Hepatocyte (in vitro differentiated cells): ENCODE measurements around the gene MAGI1. TPM values are rescaled to one million over a fixed set of nuclear protein-coding genes. Genes with fewer than 3 reads are reported as not detected.

Source experiments
- DNase-seq: peaks from one replicate; pipeline ENCODE4 v3.0.0-alpha.2; 2016; ENCODE audit warnings: low spot score
- H2AFZ ChIP-seq: fragments of 200-600 bp; sonication (generic); 2 replicates; pipeline ENCODE4 v1.6.0; 2016; ENCODE audit warnings: antibody characterized with exemption, mild to moderate bottlenecking
- H3K27ac ChIP-seq: fragments of 200-600 bp; sonication (generic); 2 replicates; pipeline ENCODE4 v1.5.1; 2016; ENCODE audit warnings: mild to moderate bottlenecking
- H3K27me3 ChIP-seq: fragments of 200-600 bp; sonication (generic); 2 replicates; pipeline ENCODE4 v1.6.1; 2016
- H3K36me3 ChIP-seq: fragments of 200-600 bp; sonication (generic); replicated peaks from 2 replicates; pipeline ENCODE4 v1.5.1; 2016; ENCODE audit warnings: low read depth; ENCODE audit not compliant: insufficient read depth
- H3K4me1 ChIP-seq: fragments of 200-600 bp; sonication (generic); 2 replicates; pipeline ENCODE4 v1.5.1; 2016; ENCODE audit warnings: mild to moderate bottlenecking, moderate library complexity; ENCODE audit not compliant: insufficient read depth
- H3K4me2 ChIP-seq: fragments of 200-600 bp; sonication (generic); 2 replicates; pipeline ENCODE4 v1.6.0; 2016
- H3K4me3 ChIP-seq: fragments of 200-600 bp; sonication (generic); 2 replicates; pipeline ENCODE4 v1.5.1; 2016; ENCODE audit warnings: mild to moderate bottlenecking
- H3K79me2 ChIP-seq: fragments of 200-600 bp; sonication (generic); 2 replicates; pipeline ENCODE4 v1.6.0; 2017; ENCODE audit warnings: mild to moderate bottlenecking
- H3K9me2 ChIP-seq: fragments of 200-600 bp; sonication (generic); replicated peaks from 2 replicates; pipeline ENCODE4 v1.6.0; 2017; ENCODE audit warnings: mild to moderate bottlenecking; ENCODE audit not compliant: insufficient read depth
- H3K9me3 ChIP-seq: fragments of 200-600 bp; sonication (generic); 2 replicates; pipeline ENCODE4 v1.5.1; 2016; ENCODE audit warnings: low read depth, mild to moderate bottlenecking
- H4K20me1 ChIP-seq: fragments of 200-600 bp; sonication (generic); 2 replicates; pipeline ENCODE4 v1.6.0; 2016; ENCODE audit warnings: mild to moderate bottlenecking; ENCODE audit not compliant: insufficient read depth, poor library complexity, severe bottlenecking
- EZH2 ChIP-seq: fragments of 200-600 bp; sonication (generic); IDR thresholded peaks from 2 replicates; pipeline ENCODE4 v1.6.1; 2016; ENCODE audit warnings: antibody characterized with exemption, mild to moderate bottlenecking, borderline replicate concordance
- EZH2phosphoT487 ChIP-seq: fragments of 200-600 bp; sonication (generic); IDR thresholded peaks from one replicate; pipeline ENCODE4 v1.6.1; 2018; ENCODE audit warnings: antibody characterized with exemption, mild to moderate bottlenecking, low read depth, moderate library complexity; ENCODE audit not compliant: unreplicated experiment, severe bottlenecking
- WGBS: methylation state at CpG from one replicate; pipeline ENCODE4 v1.1.6; 2016; ENCODE audit warnings: low lambda C conversion rate; ENCODE audit errors: missing lambda C conversion rate; 5-methylcytosine and 5-hydroxymethylcytosine counted together
- polyA plus RNA-seq: library from polyadenylated mRNA; unstranded; fragments of >200 nt; fragmentation: Nextera tagmentation; extraction: Ambion mirVana; gene quantifications from 2 replicates; pipeline ENCODE4 v1.2.1, GENCODE V29; 2016
- total RNA-seq: library from RNA; depleted of rRNA; stranded (reverse); fragments of >200 nt; gene quantifications from 2 replicates; pipeline ENCODE4 v1.2.3, GENCODE V29; 2014
- TF ChIP-seq, protein P1 (sequence below): fragments of 200-600 bp; sonication (generic); IDR thresholded peaks from 2 replicates; pipeline ENCODE4 v1.5.1; 2016; ENCODE audit warnings: antibody characterized with exemption, mild to moderate bottlenecking; ENCODE audit not compliant: poor library complexity

MAGI1 gene
- total and polyA plus RNA-seq, 2 experiments from 2014 or later: 26.2 to 43.5 TPM

- Histone ChIP-seq H3K4me2 (peak overlapping the region; percentile 59), H3K36me3 (no peaks in the 10 kb centered on the region), H3K9me3 (no peaks in the 10 kb centered on the region), H4K20me1 (no peaks in the 10 kb centered on the region), H3K4me1 (no peaks in the 10 kb centered on the region), H3K79me2 (no peaks in the 10 kb centered on the region), H2AFZ (no peak overlapping the region), H3K27me3 (no peaks in the 10 kb centered on the region), H3K9me2 (no peaks in the 10 kb centered on the region), H3K4me3 (no peak overlapping the region), H3K27ac (no peak overlapping the region)
- DNase-seq: no peak
- TF ChIP-seq, protein P1, sequence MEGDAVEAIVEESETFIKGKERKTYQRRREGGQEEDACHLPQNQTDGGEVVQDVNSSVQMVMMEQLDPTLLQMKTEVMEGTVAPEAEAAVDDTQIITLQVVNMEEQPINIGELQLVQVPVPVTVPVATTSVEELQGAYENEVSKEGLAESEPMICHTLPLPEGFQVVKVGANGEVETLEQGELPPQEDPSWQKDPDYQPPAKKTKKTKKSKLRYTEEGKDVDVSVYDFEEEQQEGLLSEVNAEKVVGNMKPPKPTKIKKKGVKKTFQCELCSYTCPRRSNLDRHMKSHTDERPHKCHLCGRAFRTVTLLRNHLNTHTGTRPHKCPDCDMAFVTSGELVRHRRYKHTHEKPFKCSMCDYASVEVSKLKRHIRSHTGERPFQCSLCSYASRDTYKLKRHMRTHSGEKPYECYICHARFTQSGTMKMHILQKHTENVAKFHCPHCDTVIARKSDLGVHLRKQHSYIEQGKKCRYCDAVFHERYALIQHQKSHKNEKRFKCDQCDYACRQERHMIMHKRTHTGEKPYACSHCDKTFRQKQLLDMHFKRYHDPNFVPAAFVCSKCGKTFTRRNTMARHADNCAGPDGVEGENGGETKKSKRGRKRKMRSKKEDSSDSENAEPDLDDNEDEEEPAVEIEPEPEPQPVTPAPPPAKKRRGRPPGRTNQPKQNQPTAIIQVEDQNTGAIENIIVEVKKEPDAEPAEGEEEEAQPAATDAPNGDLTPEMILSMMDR: no peak
- TF ChIP-seq EZH2phosphoT487 (no peak), EZH2 (no peak)
- WGBS: 33% methylated on average over 4 of the region's 4 CpGs
These were observed 28.4 kb upstream of the MAGI1 start for GRCh38 chr3:66066963-66067617.

GRCh38 chr3:66055289-66055688, 16.6 kb upstream of the MAGI1 start:
- Histone ChIP-seq H3K36me3 (no peaks in the 10 kb centered on the region), H3K4me2 (no peak overlapping the region), H3K9me3 (no peaks in the 10 kb centered on the region), H3K9me2 (no peaks in the 10 kb centered on the region), H2AFZ (no peak overlapping the region), H3K27ac (no peak overlapping the region), H3K27me3 (no peaks in the 10 kb centered on the region), H3K79me2 (no peaks in the 10 kb centered on the region), H3K4me3 (no peak overlapping the region), H3K4me1 (no peaks in the 10 kb centered on the region), H4K20me1 (no peaks in the 10 kb centered on the region)
- TF ChIP-seq, protein P1: no peak
- TF ChIP-seq EZH2phosphoT487 (no peak), EZH2 (no peak)
- whole genome bisulfite sequencing: 64% methylated on average over 2 of the region's 2 CpGs
- DNase-seq: no peak

- H3K79me2 ChIP-seq: no peaks in the 10 kb centered on the region
- H3K9me2 ChIP-seq: no peaks in the 10 kb centered on the region
- H3K27me3 ChIP-seq: no peaks in the 10 kb centered on the region
- no peak overlapping the region for H2AFZ ChIP-seq
- H3K36me3 ChIP-seq: no peaks in the 10 kb centered on the region
- no peaks in the 10 kb centered on the region for H3K4me1 ChIP-seq
- TF ChIP-seq, protein P1: no peak
- TF ChIP-seq EZH2 (no peak), EZH2phosphoT487 (no peak)
- H3K4me2 ChIP-seq: no peak overlapping the region
- DNase-seq: no peak
- no peak overlapping the region for H3K4me3 ChIP-seq
- WGBS: 53% methylated on average over 7 of the region's 7 CpGs
- no peaks in the 10 kb centered on the region for H3K9me3 ChIP-seq
- H4K20me1 ChIP-seq: no peaks in the 10 kb centered on the region
- no peak overlapping the region for H3K27ac ChIP-seq
These were observed 14.9 kb upstream of the MAGI1 start for GRCh38 chr3:66053550-66054094.
